ENCODE data around the gene CASS4.

The CASS4 gene

DNA sequence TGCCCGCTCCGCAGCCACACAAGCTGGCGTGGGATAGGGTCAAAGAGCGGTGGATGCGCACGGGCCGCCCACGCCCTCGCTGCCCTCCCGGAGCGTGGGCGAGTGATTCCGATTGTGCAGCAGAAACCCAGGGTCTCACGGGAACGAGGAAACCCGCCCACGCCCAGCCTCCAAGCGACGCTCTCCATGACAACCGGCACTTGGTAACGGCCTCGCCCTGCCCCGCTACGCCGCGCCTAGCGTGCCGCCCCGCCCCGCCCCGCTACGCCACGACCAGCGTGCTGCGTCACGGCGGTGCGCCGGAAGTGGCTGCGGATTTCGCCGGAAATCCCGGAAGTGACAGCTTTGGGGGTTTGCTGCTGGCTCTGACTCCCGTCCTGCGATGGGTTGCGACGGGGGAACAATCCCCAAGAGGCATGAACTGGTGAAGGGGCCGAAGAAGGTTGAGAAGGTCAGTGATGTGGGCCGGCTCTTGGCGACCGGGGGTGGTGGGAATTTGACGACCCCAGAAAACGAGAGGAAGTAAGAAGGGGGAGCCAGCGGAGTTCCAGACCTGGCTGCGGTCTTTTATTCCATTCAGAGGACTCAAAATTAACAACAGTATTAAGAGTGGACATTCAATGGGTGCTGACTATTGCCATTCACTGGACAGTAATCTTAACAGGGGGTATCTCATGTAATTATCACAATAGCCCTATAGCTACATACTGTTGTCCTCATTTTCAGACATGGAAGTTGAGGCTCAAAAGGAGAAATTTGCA, 56.4 kb downstream of the CASS4 start, which contains the start of gene RTF2:
Gene RTF2 (plus strand): TSS at position 312 of the 761 bp plus-strand sequence. CDS start 71 bp downstream, at position 383.
- TF ChIP-seq, protein P1, sequence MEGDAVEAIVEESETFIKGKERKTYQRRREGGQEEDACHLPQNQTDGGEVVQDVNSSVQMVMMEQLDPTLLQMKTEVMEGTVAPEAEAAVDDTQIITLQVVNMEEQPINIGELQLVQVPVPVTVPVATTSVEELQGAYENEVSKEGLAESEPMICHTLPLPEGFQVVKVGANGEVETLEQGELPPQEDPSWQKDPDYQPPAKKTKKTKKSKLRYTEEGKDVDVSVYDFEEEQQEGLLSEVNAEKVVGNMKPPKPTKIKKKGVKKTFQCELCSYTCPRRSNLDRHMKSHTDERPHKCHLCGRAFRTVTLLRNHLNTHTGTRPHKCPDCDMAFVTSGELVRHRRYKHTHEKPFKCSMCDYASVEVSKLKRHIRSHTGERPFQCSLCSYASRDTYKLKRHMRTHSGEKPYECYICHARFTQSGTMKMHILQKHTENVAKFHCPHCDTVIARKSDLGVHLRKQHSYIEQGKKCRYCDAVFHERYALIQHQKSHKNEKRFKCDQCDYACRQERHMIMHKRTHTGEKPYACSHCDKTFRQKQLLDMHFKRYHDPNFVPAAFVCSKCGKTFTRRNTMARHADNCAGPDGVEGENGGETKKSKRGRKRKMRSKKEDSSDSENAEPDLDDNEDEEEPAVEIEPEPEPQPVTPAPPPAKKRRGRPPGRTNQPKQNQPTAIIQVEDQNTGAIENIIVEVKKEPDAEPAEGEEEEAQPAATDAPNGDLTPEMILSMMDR (IDR thresholded peaks at IDR 0.05; ENCODE audit: control insufficient read depth, insufficient read depth, low read depth, low read length, missing control alignments): no peak
- H3K4me3 ChIP-seq (ENCODE audit: control insufficient read depth, low read depth, low read length): peak within 1 kb of the TSS; percentile 97
- DNase-seq (ENCODE audit: low read depth): peak; percentile 76

DNA sequence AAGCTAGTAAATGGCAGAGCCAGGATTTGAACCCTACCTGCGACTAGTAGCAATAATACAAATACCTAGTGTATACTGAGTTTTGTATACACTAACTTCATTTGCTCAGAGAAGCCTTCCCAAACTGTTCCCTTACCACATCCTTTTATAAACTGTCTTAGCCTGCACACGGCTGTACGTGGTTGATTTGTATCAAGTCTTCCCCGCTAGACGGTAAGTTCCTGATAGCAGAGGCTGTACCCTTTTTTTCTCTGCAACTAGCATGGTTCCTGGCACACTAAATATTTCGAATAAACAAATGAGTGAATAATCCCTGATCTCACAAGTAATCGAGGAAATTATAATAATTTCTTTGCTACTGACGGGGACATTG, 57.0 kb downstream of the CASS4 start:
- H3K4me3 ChIP-seq (ENCODE audit: control insufficient read depth, low read depth, low read length): peak overlapping the region; percentile 97
- TF ChIP-seq, protein P1 (IDR thresholded peaks at IDR 0.05; ENCODE audit: control insufficient read depth, insufficient read depth, low read depth, low read length, missing control alignments): no peak
- DNase-seq (ENCODE audit: low read depth): no peak

DNA sequence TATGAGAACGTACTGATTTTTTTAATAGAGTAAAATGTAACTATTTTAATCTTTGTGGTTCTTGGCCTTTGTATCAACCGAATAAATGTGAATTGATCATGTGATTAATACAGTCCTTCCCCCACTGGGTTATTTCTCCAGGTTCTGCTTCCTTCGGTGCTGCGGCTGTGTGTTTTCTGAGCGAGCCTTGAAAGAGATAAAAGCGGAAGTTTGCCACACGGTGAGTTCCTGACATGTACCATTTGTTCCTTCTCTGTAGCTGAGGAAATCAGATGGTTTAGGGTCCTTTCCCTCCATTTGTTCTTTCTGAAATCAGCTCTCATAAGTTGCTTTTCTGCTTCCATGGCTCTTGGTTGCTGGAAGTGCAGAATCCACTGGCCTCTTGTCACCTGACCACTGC, 71.9 kb downstream of the CASS4 start:
- no peak for DNase-seq (ENCODE audit: low read depth)
- no peak overlapping the region for H3K4me3 ChIP-seq (ENCODE audit: control insufficient read depth, low read depth, low read length)
- TF ChIP-seq, protein P1 (IDR thresholded peaks at IDR 0.05; ENCODE audit: control insufficient read depth, insufficient read depth, low read depth, low read length, missing control alignments): no peak

DNA sequence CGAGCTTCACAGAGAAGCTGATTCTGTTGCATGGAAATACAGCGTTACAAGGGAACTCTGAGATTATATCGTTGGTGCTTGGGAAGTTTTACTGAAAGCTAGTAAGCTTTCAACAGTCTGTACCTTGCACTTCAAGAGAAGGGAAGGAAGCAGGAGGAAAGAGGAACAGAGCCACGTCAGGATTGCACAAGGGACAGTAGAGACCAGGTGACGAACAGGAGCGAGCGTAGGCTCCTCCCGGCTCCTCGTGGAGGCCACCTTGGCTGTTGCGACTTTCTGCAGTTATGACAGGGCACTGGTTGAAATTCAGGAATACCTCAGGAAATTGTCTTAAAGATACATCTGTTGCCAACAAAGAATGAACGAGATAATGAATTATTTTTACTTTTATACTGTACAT, 75.2 kb downstream of the CASS4 start:
- no peak for DNase-seq (ENCODE audit: low read depth)
- TF ChIP-seq, protein P1 (IDR thresholded peaks at IDR 0.05; ENCODE audit: control insufficient read depth, insufficient read depth, low read depth, low read length, missing control alignments): no peak
- no peak overlapping the region for H3K4me3 ChIP-seq (ENCODE audit: control insufficient read depth, low read depth, low read length)

DNA sequence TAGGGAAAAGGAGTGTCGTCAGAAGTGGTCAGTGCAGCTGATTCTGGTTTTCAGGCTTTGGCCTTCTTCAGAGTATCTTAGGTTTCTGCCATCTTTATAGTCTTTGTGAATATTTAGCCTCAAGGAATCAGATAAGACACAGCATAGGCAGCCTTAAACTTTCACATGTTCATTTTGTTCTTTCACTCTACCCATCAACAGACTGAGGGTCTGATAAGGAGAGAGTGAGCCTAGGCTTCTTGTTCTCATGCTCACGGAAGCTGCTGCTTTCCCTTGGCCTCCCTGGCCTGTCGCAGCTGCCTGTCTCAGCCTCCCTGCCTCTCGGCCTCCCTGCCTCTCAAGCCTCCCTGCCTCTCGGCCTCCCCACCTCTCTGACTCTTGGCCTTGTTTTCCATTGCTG, 76.5 kb downstream of the CASS4 start:
- no peak overlapping the region for H3K4me3 ChIP-seq (ENCODE audit: control insufficient read depth, low read depth, low read length)
- TF ChIP-seq, protein P1 (IDR thresholded peaks at IDR 0.05; ENCODE audit: control insufficient read depth, insufficient read depth, low read depth, low read length, missing control alignments): no peak
- DNase-seq (ENCODE audit: low read depth): no peak

- DNase-seq (ENCODE audit: low read depth): no peak
- H3K4me3 ChIP-seq (ENCODE audit: control insufficient read depth, low read depth, low read length): no peak overlapping the region
- TF ChIP-seq, protein P1 (IDR thresholded peaks at IDR 0.05; ENCODE audit: control insufficient read depth, insufficient read depth, low read depth, low read length, missing control alignments): no peak
Measured at GRCh38 chr20:56501116-56501515, 89.1 kb downstream of the CASS4 start.

Data from AG09309 (cell line).